ENCODE results near the gene CTSH. TPM values are rescaled to one million over a fixed set of nuclear protein-coding genes. Genes with fewer than 3 reads are reported as not detected.

Gene CTSH
- total and polyA plus RNA-seq, 2 of the 13 experiments (the other 11 are each of a cell fraction or from before 2014, with no cell fraction given): 265 to 653 TPM

DNA sequence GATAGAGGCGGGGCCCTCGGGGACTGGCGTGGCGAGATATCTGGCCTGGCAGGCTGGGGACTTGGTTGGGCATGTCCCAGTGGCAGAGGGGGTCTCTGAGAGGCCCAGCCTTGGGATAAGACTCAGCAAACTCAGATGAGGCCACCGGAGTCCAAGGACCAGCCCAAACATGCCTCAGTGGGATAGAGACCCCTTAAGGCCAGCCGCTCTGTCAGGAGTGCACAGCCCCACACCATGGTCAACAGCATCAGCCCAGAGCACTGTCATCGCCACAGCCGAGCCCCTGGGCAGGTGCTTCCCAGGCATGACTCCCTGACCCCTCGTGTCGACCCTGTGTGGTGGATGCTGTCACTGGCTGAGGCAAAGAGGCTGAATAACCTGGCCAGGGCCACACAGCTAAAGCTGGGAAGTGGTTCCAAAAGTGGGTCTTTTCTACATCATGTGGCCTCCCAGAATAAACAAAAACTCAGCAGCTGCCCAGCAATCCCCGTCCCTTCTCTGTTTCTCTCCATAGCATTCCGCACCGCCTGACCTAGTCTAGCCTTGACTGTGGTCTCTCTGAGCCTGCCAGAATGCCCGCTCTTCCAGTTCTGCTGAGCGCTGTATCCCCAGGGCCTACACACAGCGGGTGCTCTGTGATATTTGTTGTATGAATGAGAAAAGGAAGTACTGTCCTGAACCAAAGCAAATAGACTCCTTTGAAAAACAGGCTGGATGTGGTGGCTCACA lies 15.1 kb downstream of the CTSH start:
- H3K9me3 ChIP-seq (ENCODE audit: low read length): no peaks in the 10 kb centered on the region
- H3K27me3 ChIP-seq (ENCODE audit: control insufficient read depth in 1 of 2, insufficient read depth in 2 of 2, low read length in 2 of 2): no peaks in the 10 kb centered on the region
- H2AFZ ChIP-seq (ENCODE audit: low read length): no peak overlapping the region
- H3K79me2 ChIP-seq (ENCODE audit: insufficient read depth, low read length): no peaks in the 10 kb centered on the region
- TF ChIP-seq FOXP1 (IDR thresholded peaks at IDR 0.05): no peak
- no peak for TF ChIP-seq FOXP1 (CRISPR knock-in tag; IDR thresholded peaks at IDR 0.05)
- peak; percentile 33; the same call in 1 of the 2 replicates for TF ChIP-seq POLR2G (IDR thresholded peaks at IDR 0.05; ENCODE audit: low read depth, low read length)
- no peak for TF ChIP-seq ETV6 (CRISPR knock-in tag; conservative IDR thresholded peaks at IDR 0.05)
- no peak for TF ChIP-seq ZNF629 (CRISPR knock-in tag; conservative IDR thresholded peaks at IDR 0.05)
- peak in 1 of 2 experiments; percentile 31; a peak in 1 of 4 replicates for TF ChIP-seq POLR2A (IDR thresholded peaks at IDR 0.05; ENCODE audit: insufficient read depth in 1 of 2, low read depth in 2 of 2, low read length in 2 of 2)
- TF ChIP-seq, protein P1, sequence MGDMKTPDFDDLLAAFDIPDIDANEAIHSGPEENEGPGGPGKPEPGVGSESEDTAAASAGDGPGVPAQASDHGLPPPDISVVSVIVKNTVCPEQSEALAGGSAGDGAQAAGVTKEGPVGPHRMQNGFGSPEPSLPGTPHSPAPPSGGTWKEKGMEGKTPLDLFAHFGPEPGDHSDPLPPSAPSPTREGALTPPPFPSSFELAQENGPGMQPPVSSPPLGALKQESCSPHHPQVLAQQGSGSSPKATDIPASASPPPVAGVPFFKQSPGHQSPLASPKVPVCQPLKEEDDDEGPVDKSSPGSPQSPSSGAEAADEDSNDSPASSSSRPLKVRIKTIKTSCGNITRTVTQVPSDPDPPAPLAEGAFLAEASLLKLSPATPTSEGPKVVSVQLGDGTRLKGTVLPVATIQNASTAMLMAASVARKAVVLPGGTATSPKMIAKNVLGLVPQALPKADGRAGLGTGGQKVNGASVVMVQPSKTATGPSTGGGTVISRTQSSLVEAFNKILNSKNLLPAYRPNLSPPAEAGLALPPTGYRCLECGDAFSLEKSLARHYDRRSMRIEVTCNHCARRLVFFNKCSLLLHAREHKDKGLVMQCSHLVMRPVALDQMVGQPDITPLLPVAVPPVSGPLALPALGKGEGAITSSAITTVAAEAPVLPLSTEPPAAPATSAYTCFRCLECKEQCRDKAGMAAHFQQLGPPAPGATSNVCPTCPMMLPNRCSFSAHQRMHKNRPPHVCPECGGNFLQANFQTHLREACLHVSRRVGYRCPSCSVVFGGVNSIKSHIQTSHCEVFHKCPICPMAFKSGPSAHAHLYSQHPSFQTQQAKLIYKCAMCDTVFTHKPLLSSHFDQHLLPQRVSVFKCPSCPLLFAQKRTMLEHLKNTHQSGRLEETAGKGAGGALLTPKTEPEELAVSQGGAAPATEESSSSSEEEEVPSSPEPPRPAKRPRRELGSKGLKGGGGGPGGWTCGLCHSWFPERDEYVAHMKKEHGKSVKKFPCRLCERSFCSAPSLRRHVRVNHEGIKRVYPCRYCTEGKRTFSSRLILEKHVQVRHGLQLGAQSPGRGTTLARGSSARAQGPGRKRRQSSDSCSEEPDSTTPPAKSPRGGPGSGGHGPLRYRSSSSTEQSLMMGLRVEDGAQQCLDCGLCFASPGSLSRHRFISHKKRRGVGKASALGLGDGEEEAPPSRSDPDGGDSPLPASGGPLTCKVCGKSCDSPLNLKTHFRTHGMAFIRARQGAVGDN (CRISPR knock-in tag; IDR thresholded peaks at IDR 0.05): 0 out of 2 replicates have a peak, but pooled peaks have one; percentile 9
- peak; percentile 59 for TF ChIP-seq RBM22 (optimal IDR thresholded peaks at IDR 0.05; ENCODE audit: low read length)
- TF ChIP-seq, protein P2, sequence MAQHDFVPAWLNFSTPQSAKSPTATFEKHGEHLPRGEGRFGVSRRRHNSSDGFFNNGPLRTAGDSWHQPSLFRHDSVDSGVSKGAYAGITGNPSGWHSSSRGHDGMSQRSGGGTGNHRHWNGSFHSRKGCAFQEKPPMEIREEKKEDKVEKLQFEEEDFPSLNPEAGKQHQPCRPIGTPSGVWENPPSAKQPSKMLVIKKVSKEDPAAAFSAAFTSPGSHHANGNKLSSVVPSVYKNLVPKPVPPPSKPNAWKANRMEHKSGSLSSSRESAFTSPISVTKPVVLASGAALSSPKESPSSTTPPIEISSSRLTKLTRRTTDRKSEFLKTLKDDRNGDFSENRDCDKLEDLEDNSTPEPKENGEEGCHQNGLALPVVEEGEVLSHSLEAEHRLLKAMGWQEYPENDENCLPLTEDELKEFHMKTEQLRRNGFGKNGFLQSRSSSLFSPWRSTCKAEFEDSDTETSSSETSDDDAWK (CRISPR knock-in tag; IDR thresholded peaks at IDR 0.05): no peak
- peak; percentile 65 for TF ChIP-seq AGO2 (optimal IDR thresholded peaks at IDR 0.05; ENCODE audit: low read depth, low read length)
- no peak for TF ChIP-seq ZNF598 (CRISPR knock-in tag; IDR thresholded peaks at IDR 0.05; ENCODE audit: borderline replicate concordance)
- ChIA-PET POLR2A (interaction anchor here (1.2 to 1.6 kb wide), 3 partner anchors 13 to 68 kb away, joined by 3 to 6 read pairs (median 3); partner anchors contain the start of gene CTSH), CTCF (ENCODE audit: low intra/inter-chr PET ratio, low total read pairs) (no interaction called here)
- no peak overlapping the region for H3K27ac ChIP-seq (ENCODE audit: extremely low read length, insufficient read depth, low read length)
- H3K4me2 ChIP-seq (ENCODE audit: low read depth, low read length): no peak overlapping the region
- 80% methylated on average over 6 of the region's 16 CpGs for WGBS (ENCODE audit: low lambda C conversion rate)
- DNase-seq (ENCODE audit: low spot score): no peak
- no peaks in the 10 kb centered on the region for H4K20me1 ChIP-seq (ENCODE audit: insufficient read depth, low read length)
- FAIRE-seq: no peak
- no peaks in the 10 kb centered on the region for H3K4me1 ChIP-seq (ENCODE audit: insufficient read depth, low read length)
- no peak overlapping the region for H3K9ac ChIP-seq (ENCODE audit: insufficient read depth, low read depth, low read length)
- no TSS peak for BruUV-seq (replicated peaks)
- intact Hi-C loops (cut with micrococcal nuclease; ENCODE audit: unreplicated experiment): no loop called here
- H3K4me3 ChIP-seq (replicated peaks in 1 of 3; ENCODE audit: insufficient read depth in 1 of 3, low read depth in 2 of 3, low read length in 3 of 3): no peak overlapping the region
- no peak; the same call in 2 of the 3 replicates for ATAC-seq
- peaks cover 35 to 81% of the 10 kb centered on the region in 2 experiments for H3K36me3 ChIP-seq (replicated peaks in 1 of 2; ENCODE audit: control insufficient read depth in 1 of 2, insufficient read depth in 2 of 2, low read length in 2 of 2)
- in situ Hi-C loops (cut with HindIII; ENCODE audit: extremely low pct_ligation_motif_present, low pct_unique_long_range_greater_than_20kb): no loop called here
